PC-3 (cell line): Measurements from ENCODE around the gene ASH1L. TPM values are rescaled to one million over a fixed set of nuclear protein-coding genes. Genes with fewer than 3 reads are reported as not detected.
A peak's percentile ranks its signal among the peaks of the same experiment; 100 is the strongest.

Experiments
- ATAC-seq: fragments of 200-7000 bp; cut with Tn5 transposase; 2 replicates; pipeline ENCODE4 v1.9.1; 2020; ENCODE audit warnings: mild to moderate bottlenecking, moderate library complexity
- BruUV-seq: library from RNA; stranded (reverse); fragments of 400-500 nt; replicated peaks from 2 replicates; lab custom pipeline; 2021; lab: Mats Ljungman, UMichigan
- CTCF ChIA-PET: fragments of 300-600 bp; sonication (Branson Sonifier 250); formaldehyde crosslinking; loops from one replicate; lab custom pipeline; 2022; ENCODE audit warnings: antibody characterized with exemption; lab: Charles Lee
- POLR2A ChIA-PET: fragments of 300-600 bp; sonication (Branson Sonifier 250); formaldehyde crosslinking; loops from one replicate; lab custom pipeline; 2022; ENCODE audit warnings: antibody characterized with exemption; ENCODE audit not compliant: unreplicated experiment; lab: Charles Lee
- DNase-seq: peaks from one replicate; pipeline ENCODE4 v3.0.0-alpha.2; 2015
- H2AFZ ChIP-seq: fragments of 300-600 bp; sonication (generic); 2 replicates; pipeline ENCODE4 v1.6.0; 2016; ENCODE audit warnings: antibody characterized with exemption, low read length
- H3F3A ChIP-seq: fragments of 300-600 bp; sonication (generic); one replicate; pipeline ENCODE4 v1.6.0; 2017; ENCODE audit warnings: antibody characterized with exemption, low read length, control low read depth, mild to moderate bottlenecking; ENCODE audit not compliant: unreplicated experiment
- H3K27ac ChIP-seq: fragments of 300-600 bp; sonication (generic); 2 replicates; pipeline ENCODE4 v1.5.1; 2016; ENCODE audit warnings: mild to moderate bottlenecking, low read length
- H3K27me3 ChIP-seq: fragments of 300-600 bp; sonication (generic); 2 replicates; pipeline ENCODE4 v1.6.1; 2016; ENCODE audit warnings: low read length, mixed read lengths
- H3K36me3 ChIP-seq: fragments of 300-600 bp; sonication (generic); 2 replicates; pipeline ENCODE4 v1.6.1; 2016; ENCODE audit warnings: low read depth, mixed run types, low read length, mixed read lengths
- H3K4me1 ChIP-seq: fragments of 300-600 bp; sonication (generic); 2 replicates; pipeline ENCODE4 v1.5.1; 2016; ENCODE audit warnings: low read length; ENCODE audit not compliant: insufficient read depth
- H3K4me2 ChIP-seq: fragments of 300-600 bp; sonication (generic); 2 replicates; pipeline ENCODE4 v1.6.0; 2016; ENCODE audit warnings: low read length
- H3K4me3 ChIP-seq: fragments of 300-600 bp; sonication (generic); 2 replicates; pipeline ENCODE4 v1.5.1; 2016; ENCODE audit warnings: mild to moderate bottlenecking, low read length, mixed read lengths
- H3K79me2 ChIP-seq: fragments of 300-600 bp; sonication (generic); 2 replicates; pipeline ENCODE4 v1.6.1; 2017; ENCODE audit warnings: low read length, mixed read lengths
- H3K9ac ChIP-seq: fragments of 300-600 bp; sonication (generic); 2 replicates; pipeline ENCODE4 v1.6.0; 2016; ENCODE audit warnings: mild to moderate bottlenecking, low read length
- H3K9me2 ChIP-seq: fragments of 300-600 bp; sonication (generic); replicated peaks from 2 replicates; pipeline ENCODE4 v1.6.1; 2016; ENCODE audit warnings: mixed run types, low read length, mixed read lengths
- H3K9me3 ChIP-seq: fragments of 300-600 bp; sonication (generic); 2 replicates; pipeline ENCODE4 v1.6.1; 2016; ENCODE audit warnings: low read length, mixed read lengths
- H4K20me1 ChIP-seq: fragments of 300-600 bp; sonication (generic); 2 replicates; pipeline ENCODE4 v1.6.1; 2016; ENCODE audit warnings: low read length, mixed read lengths
- EZH2 ChIP-seq: fragments of 300-600 bp; sonication (generic); IDR thresholded peaks from one replicate; pipeline ENCODE4 v1.6.1; 2017; ENCODE audit warnings: antibody characterized with exemption, mild to moderate bottlenecking, low read length; ENCODE audit not compliant: unreplicated experiment
- EZH2phosphoT487 ChIP-seq: fragments of 300-600 bp; sonication (generic); IDR thresholded peaks from 2 replicates; pipeline ENCODE4 v1.6.1; 2018; ENCODE audit warnings: mild to moderate bottlenecking, antibody characterized with exemption, low read length, borderline replicate concordance
- intact Hi-C: fragments of 100-400 bp; cut with micrococcal nuclease; formaldehyde crosslinking; loops from 2 replicates; pipeline ENCODE4 v1.9.0; 2023
- total RNA-seq: library from RNA; depleted of rRNA; stranded (reverse); fragments of >200 nt; gene quantifications from 2 replicates; pipeline ENCODE4 v1.2.3, GENCODE V29; 2014
- TF ChIP-seq, protein P1 (sequence below): fragments of 300-600 bp; sonication (generic); conservative IDR thresholded peaks from 2 replicates; pipeline ENCODE4 v1.5.1; 2017; ENCODE audit warnings: antibody characterized with exemption, low read depth, mild to moderate bottlenecking, low read length

ASH1L gene
- total RNA-seq, 1 experiment from 2014 or later = 27.6 TPM

DNA sequence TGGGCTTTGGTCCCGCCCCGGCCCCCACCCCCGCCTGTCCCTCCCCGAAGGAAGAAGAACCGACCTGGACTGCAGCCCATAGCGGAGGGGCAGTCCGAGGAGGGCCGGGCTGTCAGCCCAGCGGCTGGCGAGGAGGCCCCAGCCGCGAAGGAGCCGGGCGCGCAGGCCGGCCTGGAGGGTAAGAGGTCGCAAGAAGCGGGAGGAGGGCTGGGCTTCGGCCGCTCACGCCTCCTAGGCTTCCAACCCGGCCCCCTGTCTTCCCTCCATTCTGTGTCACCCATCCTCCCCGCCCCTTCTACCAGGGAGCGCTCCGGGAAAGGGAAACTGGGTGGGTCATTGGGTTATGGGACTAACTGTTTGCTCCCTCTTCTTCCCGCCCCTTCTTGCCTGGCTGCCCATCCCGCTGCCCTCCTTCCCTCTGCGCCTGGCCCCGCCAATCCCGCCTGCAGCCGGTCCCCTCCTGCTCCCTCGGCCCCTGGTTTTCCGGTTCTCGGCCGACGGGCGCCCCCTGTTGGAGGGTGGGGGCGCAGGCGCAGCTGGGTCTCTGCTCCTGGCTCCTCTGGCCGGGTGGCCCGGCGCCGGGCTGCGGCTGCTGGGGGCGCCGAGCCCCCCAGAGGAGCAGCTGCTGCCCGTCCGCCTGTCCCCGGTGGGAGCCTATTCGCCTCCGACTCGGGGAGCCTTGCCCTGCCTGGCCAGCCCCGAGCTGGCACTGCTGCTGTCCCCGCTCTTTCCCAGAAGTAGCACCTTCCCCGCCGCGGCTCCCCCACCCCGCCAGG is 239.5 kb downstream of the ASH1L start:
- peak overlapping the region; percentile 93 for H3K4me2 ChIP-seq
- peak overlapping the region; percentile 83 for H3K27ac ChIP-seq
- H4K20me1 ChIP-seq = no peaks in the 10 kb centered on the region
- peaks cover 21% of the 10 kb centered on the region for H3K4me1 ChIP-seq
- peak overlapping the region; percentile 80 for H3K4me3 ChIP-seq
- H3K9ac ChIP-seq = peak overlapping the region; percentile 84
- POLR2A ChIA-PET = interaction anchor here (0.6 to 1.3 kb wide), 7 partner anchors 46 to 130 kb away, joined by 3 to 6 read pairs (median 3); partner anchors contain the start of genes CLK2, ENTREP3, HCN3 and SCAMP3
- ATAC-seq = peak; percentile 40
- H3K9me3 ChIP-seq = no peaks in the 10 kb centered on the region
- H3K36me3 ChIP-seq = peaks cover 22% of the 10 kb centered on the region
- peak overlapping the region; percentile 92 for H2AFZ ChIP-seq
- CTCF ChIA-PET = interaction anchor here (0.7 to 1.7 kb wide), 6 partner anchors 46 to 181 kb away, joined by 3 to 14 read pairs (median 4); partner anchors contain the start of genes CLK2 and HCN3
- no peaks in the 10 kb centered on the region for H3K9me2 ChIP-seq
- H3K79me2 ChIP-seq = peaks cover 29% of the 10 kb centered on the region
- intact Hi-C loops = loop anchor here (1.0 kb wide), 4 partner anchors 15 to 325 kb away; partner anchors contain the start of genes ENTREP3, FDPS and HCN3
- H3F3A ChIP-seq = no peaks in the 10 kb centered on the region
- BruUV-seq = no TSS peak
- peak; percentile 95 for DNase-seq
- no peaks in the 10 kb centered on the region for H3K27me3 ChIP-seq
- TF ChIP-seq, protein P1, sequence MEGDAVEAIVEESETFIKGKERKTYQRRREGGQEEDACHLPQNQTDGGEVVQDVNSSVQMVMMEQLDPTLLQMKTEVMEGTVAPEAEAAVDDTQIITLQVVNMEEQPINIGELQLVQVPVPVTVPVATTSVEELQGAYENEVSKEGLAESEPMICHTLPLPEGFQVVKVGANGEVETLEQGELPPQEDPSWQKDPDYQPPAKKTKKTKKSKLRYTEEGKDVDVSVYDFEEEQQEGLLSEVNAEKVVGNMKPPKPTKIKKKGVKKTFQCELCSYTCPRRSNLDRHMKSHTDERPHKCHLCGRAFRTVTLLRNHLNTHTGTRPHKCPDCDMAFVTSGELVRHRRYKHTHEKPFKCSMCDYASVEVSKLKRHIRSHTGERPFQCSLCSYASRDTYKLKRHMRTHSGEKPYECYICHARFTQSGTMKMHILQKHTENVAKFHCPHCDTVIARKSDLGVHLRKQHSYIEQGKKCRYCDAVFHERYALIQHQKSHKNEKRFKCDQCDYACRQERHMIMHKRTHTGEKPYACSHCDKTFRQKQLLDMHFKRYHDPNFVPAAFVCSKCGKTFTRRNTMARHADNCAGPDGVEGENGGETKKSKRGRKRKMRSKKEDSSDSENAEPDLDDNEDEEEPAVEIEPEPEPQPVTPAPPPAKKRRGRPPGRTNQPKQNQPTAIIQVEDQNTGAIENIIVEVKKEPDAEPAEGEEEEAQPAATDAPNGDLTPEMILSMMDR = peak; percentile 92
- TF ChIP-seq EZH2phosphoT487 = no peak

GRCh38 chr1:155322571-155322952 is 240.0 kb downstream of the ASH1L start:
- Histone ChIP-seq H3K79me2 (peaks cover 29% of the 10 kb centered on the region), H3K9me2 (no peaks in the 10 kb centered on the region), H3K4me1 (peaks cover 21% of the 10 kb centered on the region), H3K27me3 (no peaks in the 10 kb centered on the region), H3K9ac (peak overlapping the region; percentile 84; the same call in 1 of the 2 replicates), H3K9me3 (no peaks in the 10 kb centered on the region), H4K20me1 (no peaks in the 10 kb centered on the region), H2AFZ (peak overlapping the region; percentile 92; the same call in 1 of the 2 replicates), H3K27ac (no peak overlapping the region), H3K4me3 (peak overlapping the region; percentile 80), H3K4me2 (peak overlapping the region; percentile 93), H3K36me3 (peaks cover 18% of the 10 kb centered on the region), H3F3A (no peaks in the 10 kb centered on the region)
- ATAC-seq (no peak), DNase-seq (peak; percentile 30)
- CTCF ChIA-PET = interaction anchor here (0.6 to 1.7 kb wide), 4 partner anchors 44 to 76 kb away, joined by 3 to 14 read pairs (median 3); partner anchors contain the start of gene CLK2
- intact Hi-C loops = no loop called here
- BruUV-seq = no TSS peak
- POLR2A ChIA-PET = interaction anchor here (0.6 to 0.9 kb wide), 2 partner anchors 61 to 129 kb away, joined by 3 read pairs; partner anchors contain the start of gene SCAMP3
- no peak for TF ChIP-seq EZH2phosphoT487
- TF ChIP-seq, protein P1 = no peak
- no peak for TF ChIP-seq EZH2
